ENCODE results near the gene OR10T2. TPM values are rescaled to one million over a fixed set of nuclear protein-coding genes. Genes with fewer than 3 reads are reported as not detected.
"Not testable (repeated sequence)": the region's sequence is repeated elsewhere in the genome, so short reads cannot be mapped to it uniquely, and the experiment has no call there.

OR10T2 gene
- total RNA-seq, 4 donors from 2014 or later, result not detected

- no peaks in the 10 kb centered on the region for H3K36me3 ChIP-seq
- intact Hi-C loops (cut with DNase I; ENCODE audit: low total_unique reads), result no loop called here
- DNase-seq, result no peak
- H3K4me3 ChIP-seq, result no peak overlapping the region
- no peaks in the 10 kb centered on the region for H3K9me3 ChIP-seq
- TF ChIP-seq CTCF (IDR thresholded peaks at IDR 0.05) (no peak), POLR2A (IDR thresholded peaks at IDR 0.05) (no peak)
- no peaks in the 10 kb centered on the region for H3K27me3 ChIP-seq
- no peaks in the 10 kb centered on the region for H3K4me1 ChIP-seq
- H3K27ac ChIP-seq, result no peak overlapping the region
These were observed 45.0 kb downstream of the OR10T2 start for GRCh38 chr1:158354255-158354654.

GRCh38 chr1:158353303-158354075 lies 45.8 kb downstream of the OR10T2 start, which contains the start of gene CD1E:
CD1E (plus strand) TSS chr1:158353894; CDS start chr1:158353989, 95 bp downstream.
- intact Hi-C loops (cut with DNase I; ENCODE audit: low total_unique reads), result no loop called here
- Histone ChIP-seq H3K27me3 (no peaks in the 10 kb centered on the region), H3K9me3 (no peaks in the 10 kb centered on the region), H3K4me1 (no peaks in the 10 kb centered on the region), H3K27ac (no peak within 1 kb of the TSS), H3K4me3 (no peak within 1 kb of the TSS), H3K36me3 (no peaks in the 10 kb centered on the region)
- TF ChIP-seq POLR2A (IDR thresholded peaks at IDR 0.05) (no peak), CTCF (IDR thresholded peaks at IDR 0.05) (no peak)
- no peak for DNase-seq

- intact Hi-C loops (cut with DNase I; ENCODE audit: low total_unique reads); H3K27ac ChIP-seq; H3K4me1 ChIP-seq; H3K4me3 ChIP-seq; H3K27me3 ChIP-seq; DNase-seq; H3K36me3 ChIP-seq; H3K9me3 ChIP-seq: not testable (repeated sequence)
These were observed 50.3 kb downstream of the OR10T2 start for GRCh38 chr1:158348946-158349345.

Other genes with a start within 250 kb of the OR10T2 start
- 1 to 10 TPM; 1.5 to 3.4 (median 1.8) TPM for gene CD1D, start 218.6 kb downstream of the OR10T2 start, total RNA-seq
- gene CD1A, start 145.0 kb downstream of the OR10T2 start, total RNA-seq, result not detected
- 1 to 10 TPM in 1 of 4 donors, under 1 TPM in 1, not detected in 2; 0.55 to 1.9 TPM for gene CD1C, start 109.5 kb downstream of the OR10T2 start, total RNA-seq
- gene CD1B, start 67.9 kb downstream of the OR10T2 start, total RNA-seq, result not detected
- under 1 TPM in 1 of 4 donors, not detected in 3; 0.21 TPM for gene CD1E, start 45.6 kb downstream of the OR10T2 start, total RNA-seq
- not detected for gene OR10K2, start 26.8 kb upstream of the OR10T2 start, total RNA-seq
- gene OR10K1, start 62.4 kb upstream of the OR10T2 start, total RNA-seq, result not detected
- gene OR10R2, start 72.8 kb upstream of the OR10T2 start, total RNA-seq, result not detected
- under 1 TPM in 1 of 4 donors, not detected in 3; 0.07 TPM for gene OR6Y1, start 154.9 kb upstream of the OR10T2 start, total RNA-seq
- not detected for gene OR6P1, start 171.1 kb upstream of the OR10T2 start, total RNA-seq
- not detected for gene OR10X1, start 180.4 kb upstream of the OR10T2 start, total RNA-seq
- gene OR10Z1, start 205.8 kb upstream of the OR10T2 start, total RNA-seq, result not detected

Measured in uterus (tissue), 4 donors.